HCT116 (cell line): ENCODE data around the gene PDCL2. TPM values are rescaled to one million over a fixed set of nuclear protein-coding genes. Genes with fewer than 3 reads are reported as not detected.

ENCODE experiments used
- ATAC-seq: fragments of 200-7000 bp; cut with Tn5 transposase; 2 replicates; pipeline ENCODE4 v1.9.1; 2020; ENCODE audit warnings: mild to moderate bottlenecking, moderate library complexity
- BruUV-seq: library from RNA; stranded (reverse); fragments of 400-500 nt; replicated peaks from 2 replicates; lab custom pipeline; 2021; lab: Mats Ljungman, UMichigan
- CTCF ChIA-PET: fragments of 300-600 bp; sonication (Branson Sonifier 250); formaldehyde crosslinking; loops from one replicate; lab custom pipeline; 2021; ENCODE audit warnings: antibody characterized with exemption; lab: Charles Lee
- POLR2A ChIA-PET: fragments of 300-600, 350-600 bp; sonication (Branson Sonifier 250); formaldehyde crosslinking; loops from one replicate; lab custom pipeline; 2021; ENCODE audit warnings: antibody characterized with exemption; lab: Charles Lee
- RAD21 ChIA-PET, 2 experiments: fragments of 300-600 bp; sonication (Branson Sonifier 250); formaldehyde crosslinking; loops; one replicate each; lab custom pipeline; 2023; ENCODE audit warnings: low total read pairs in 2 of 2; ENCODE audit not compliant: uncharacterized antibody in 2 of 2, unreplicated experiment in 2 of 2, low non-redundant PET in 1 of 2; lab: Charles Lee
- DNase-seq: peaks from one replicate; pipeline ENCODE4 v3.0.0-alpha.2; 2010; ENCODE audit warnings: low read depth, low spot score
- H2AFZ ChIP-seq: fragments of 200-600 bp; shearing (Covaris generic), sonication (generic); 2 replicates; pipeline ENCODE4 v1.6.1; 2017; ENCODE audit warnings: low read depth, mixed run types, mixed read lengths, antibody characterized with exemption, low read length; ENCODE audit not compliant: poor library complexity, severe bottlenecking
- H3K27ac ChIP-seq: 2 replicates; pipeline ENCODE4 v1.5.1; 2012; ENCODE audit warnings: low read depth, low read length
- H3K27me3 ChIP-seq: fragments of 200-600 bp; sonication (generic); 2 replicates; pipeline ENCODE4 v1.6.1; 2016; ENCODE audit warnings: mixed run types, low read length, mixed read lengths; ENCODE audit not compliant: insufficient read depth
- H3K36me3 ChIP-seq, 2 experiments: fragments of 200-500 bp in 1 of 2; fragments of 200-600 bp in 1 of 2; sonication (Bioruptor generic) in 1 of 2; sonication (generic) in 1 of 2; 2 replicates each; pipeline versions ENCODE4 v1.5.1 to v1.6.1; 2014 to 2016; ENCODE audit warnings: low read length in 2 of 2, inconsistent platforms in 1 of 2, mixed read lengths in 1 of 2, mixed run types in 1 of 2; ENCODE audit not compliant: insufficient read depth in 2 of 2, control insufficient read depth in 1 of 2
- H3K4me1 ChIP-seq, 2 experiments: fragments of 200-600 bp in 1 of 2; sonication (generic) in 1 of 2; 2 replicates each; pipeline versions ENCODE4 v1.5.1 to v1.6.1; 2012 to 2017; ENCODE audit warnings: low read length in 2 of 2, inconsistent platforms in 1 of 2, mild to moderate bottlenecking in 1 of 2, mixed read lengths in 1 of 2, mixed run types in 1 of 2, moderate library complexity in 1 of 2; ENCODE audit not compliant: insufficient read depth in 2 of 2, control insufficient read depth in 1 of 2
- H3K4me2 ChIP-seq: fragments of 200-600 bp; sonication (generic); 2 replicates; pipeline ENCODE4 v1.6.1; 2017; ENCODE audit warnings: mixed run types, low read length, mixed read lengths
- H3K4me3 ChIP-seq, 2 experiments: fragments of 200-600 bp in 1 of 2; sonication (generic) in 1 of 2; replicated peaks in 1 of 2; 2 replicates each; pipeline ENCODE4 v1.5.1; 2011 to 2016; ENCODE audit warnings: low read length in 2 of 2, control low read depth in 1 of 2, low read depth in 1 of 2, mild to moderate bottlenecking in 1 of 2, mixed read lengths in 1 of 2, mixed run types in 1 of 2
- H3K79me2 ChIP-seq: fragments of 200-600 bp; sonication (generic); 2 replicates; pipeline ENCODE4 v1.6.1; 2017; ENCODE audit warnings: mild to moderate bottlenecking, mixed run types, low read length, moderate library complexity, mixed read lengths; ENCODE audit not compliant: insufficient read depth
- H3K9ac ChIP-seq: fragments of 200-600 bp; sonication (generic); 2 replicates; pipeline ENCODE4 v1.6.1; 2016; ENCODE audit warnings: low read length, mixed read lengths
- H3K9me2 ChIP-seq: fragments of 200-600 bp; sonication (generic), shearing (Covaris generic); 2 replicates; pipeline ENCODE4 v1.6.1; 2017; ENCODE audit warnings: mixed run types, mild to moderate bottlenecking, moderate library complexity; ENCODE audit not compliant: insufficient read depth
- H3K9me3 ChIP-seq, 2 experiments: fragments of 200-500 bp in 1 of 2; fragments of 200-600 bp in 1 of 2; sonication (Bioruptor generic) in 1 of 2; sonication (generic) in 1 of 2; 2 replicates each; pipeline ENCODE4 v1.6.1; 2014 to 2017; ENCODE audit warnings: low read length in 2 of 2, mixed read lengths in 2 of 2, inconsistent platforms in 1 of 2, low read depth in 1 of 2, mild to moderate bottlenecking in 1 of 2, mixed run types in 1 of 2, moderate library complexity in 1 of 2; ENCODE audit not compliant: control insufficient read depth in 1 of 2, insufficient read depth in 1 of 2
- H4K20me1 ChIP-seq: fragments of 200-600 bp; sonication (generic), shearing (Covaris generic); 2 replicates; pipeline ENCODE4 v1.6.1; 2017; ENCODE audit warnings: mixed run types, mild to moderate bottlenecking, moderate library complexity; ENCODE audit not compliant: insufficient read depth
- CBX3 ChIP-seq: IDR thresholded peaks from 2 replicates; pipeline ENCODE4 v1.6.1; 2012; ENCODE audit warnings: low read depth
- CEBPB ChIP-seq: IDR thresholded peaks from 2 replicates; pipeline ENCODE4 v1.6.1; 2012; ENCODE audit warnings: low read depth
- EGR1 ChIP-seq: IDR thresholded peaks from 2 replicates; pipeline ENCODE4 v1.6.1; 2012; ENCODE audit warnings: low read depth
- EZH2 ChIP-seq: fragments of 200-600 bp; sonication (generic); IDR thresholded peaks from 2 replicates; pipeline ENCODE4 v1.6.1; 2017; ENCODE audit warnings: antibody characterized with exemption, mixed run types
- EZH2phosphoT487 ChIP-seq: fragments of 200-600 bp; IDR thresholded peaks from 2 replicates; pipeline ENCODE4 v1.6.1; 2018; ENCODE audit warnings: antibody characterized with exemption, borderline replicate concordance
- JUND ChIP-seq: IDR thresholded peaks from 2 replicates; pipeline ENCODE4 v1.6.1; 2012
- POLR2AphosphoS5 ChIP-seq: IDR thresholded peaks from 2 replicates; pipeline ENCODE4 v1.6.1; 2011; ENCODE audit warnings: mild to moderate bottlenecking, low read depth, low read length, moderate library complexity
- RAD21 ChIP-seq: IDR thresholded peaks from 2 replicates; pipeline ENCODE4 v1.6.1; 2012; ENCODE audit warnings: low read depth, mild to moderate bottlenecking
- SIN3A ChIP-seq: IDR thresholded peaks from 2 replicates; pipeline ENCODE4 v1.6.1; 2012; ENCODE audit warnings: low read depth
- SP1 ChIP-seq: IDR thresholded peaks from 2 replicates; pipeline ENCODE4 v1.6.1; 2012; ENCODE audit warnings: low read depth
- SRF ChIP-seq: IDR thresholded peaks from 2 replicates; pipeline ENCODE4 v1.6.1; 2012; ENCODE audit warnings: low read depth
- YY1 ChIP-seq: IDR thresholded peaks from 2 replicates; pipeline ENCODE4 v1.6.1; 2011; ENCODE audit warnings: low read length, low read depth, moderate library complexity, mild to moderate bottlenecking; ENCODE audit not compliant: insufficient replicate concordance; ENCODE audit errors: extremely low read depth
- ZFX ChIP-seq: fragments of 450-650 bp; IDR thresholded peaks from 2 replicates; pipeline ENCODE4 v1.6.1; 2017
- intact Hi-C: fragments of 100-400 bp; cut with micrococcal nuclease; formaldehyde crosslinking; loops from 2 replicates; pipeline ENCODE4 v1.10.0; 2022
- total RNA-seq: library from RNA; stranded (reverse); gene quantifications from one replicate; pipeline ENCODE4 v1.2.1, GENCODE V29; 2021; ENCODE audit not compliant: unreplicated experiment
- TF ChIP-seq, protein P1 (sequence below), 3 experiments: fragments of 200-600 bp in 1 of 3; sonication (generic) in 1 of 3; IDR thresholded peaks in 2 of 3; conservative IDR thresholded peaks in 1 of 3; 2 replicates each; pipeline ENCODE4 v1.5.1; 2012 to 2017; ENCODE audit warnings: low read depth in 2 of 3, low read length in 2 of 3, antibody characterized with exemption in 1 of 3, borderline replicate concordance in 1 of 3, control low read depth in 1 of 3, mild to moderate bottlenecking in 1 of 3, mixed read lengths in 1 of 3, mixed run types in 1 of 3, moderate library complexity in 1 of 3; ENCODE audit not compliant: insufficient read depth in 1 of 3
- TF ChIP-seq, protein P2 (sequence below): IDR thresholded peaks from 2 replicates; pipeline ENCODE4 v1.6.1; 2011; ENCODE audit warnings: mild to moderate bottlenecking, low read length, moderate library complexity; ENCODE audit not compliant: insufficient replicate concordance; ENCODE audit errors: extremely low read depth
- TF ChIP-seq, protein P3 (sequence below): IDR thresholded peaks from 2 replicates; pipeline ENCODE4 v1.6.1; 2012

PDCL2 gene
- total RNA-seq, 1 experiment from 2014 or later: 0.47 TPM

GRCh38 chr4:55534306-55534705 is 57.7 kb downstream of the PDCL2 start:
- H3K79me2 ChIP-seq: peaks cover 100% of the 10 kb centered on the region
- H3K9ac ChIP-seq: no peak overlapping the region
- ATAC-seq: no peak
- intact Hi-C loops: no loop called here
- TF ChIP-seq RAD21 (no peak), SRF (no peak), EZH2phosphoT487 (no peak), YY1 (no peak), EGR1 (no peak), JUND (no peak), POLR2AphosphoS5 (no peak), CEBPB (no peak), SIN3A (no peak), ZFX (no peak), EZH2 (no peak), CBX3 (no peak), SP1 (no peak)
- TF ChIP-seq, protein P1, sequence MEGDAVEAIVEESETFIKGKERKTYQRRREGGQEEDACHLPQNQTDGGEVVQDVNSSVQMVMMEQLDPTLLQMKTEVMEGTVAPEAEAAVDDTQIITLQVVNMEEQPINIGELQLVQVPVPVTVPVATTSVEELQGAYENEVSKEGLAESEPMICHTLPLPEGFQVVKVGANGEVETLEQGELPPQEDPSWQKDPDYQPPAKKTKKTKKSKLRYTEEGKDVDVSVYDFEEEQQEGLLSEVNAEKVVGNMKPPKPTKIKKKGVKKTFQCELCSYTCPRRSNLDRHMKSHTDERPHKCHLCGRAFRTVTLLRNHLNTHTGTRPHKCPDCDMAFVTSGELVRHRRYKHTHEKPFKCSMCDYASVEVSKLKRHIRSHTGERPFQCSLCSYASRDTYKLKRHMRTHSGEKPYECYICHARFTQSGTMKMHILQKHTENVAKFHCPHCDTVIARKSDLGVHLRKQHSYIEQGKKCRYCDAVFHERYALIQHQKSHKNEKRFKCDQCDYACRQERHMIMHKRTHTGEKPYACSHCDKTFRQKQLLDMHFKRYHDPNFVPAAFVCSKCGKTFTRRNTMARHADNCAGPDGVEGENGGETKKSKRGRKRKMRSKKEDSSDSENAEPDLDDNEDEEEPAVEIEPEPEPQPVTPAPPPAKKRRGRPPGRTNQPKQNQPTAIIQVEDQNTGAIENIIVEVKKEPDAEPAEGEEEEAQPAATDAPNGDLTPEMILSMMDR (IDR thresholded peaks at IDR 0.05 in 2 of 3, conservative IDR thresholded peaks at IDR 0.05 in 1 of 3; ENCODE audit: borderline replicate concordance in 1 of 3, insufficient read depth in 1 of 3, low read depth in 2 of 3, low read length in 2 of 3): no peak
- TF ChIP-seq, protein P2, sequence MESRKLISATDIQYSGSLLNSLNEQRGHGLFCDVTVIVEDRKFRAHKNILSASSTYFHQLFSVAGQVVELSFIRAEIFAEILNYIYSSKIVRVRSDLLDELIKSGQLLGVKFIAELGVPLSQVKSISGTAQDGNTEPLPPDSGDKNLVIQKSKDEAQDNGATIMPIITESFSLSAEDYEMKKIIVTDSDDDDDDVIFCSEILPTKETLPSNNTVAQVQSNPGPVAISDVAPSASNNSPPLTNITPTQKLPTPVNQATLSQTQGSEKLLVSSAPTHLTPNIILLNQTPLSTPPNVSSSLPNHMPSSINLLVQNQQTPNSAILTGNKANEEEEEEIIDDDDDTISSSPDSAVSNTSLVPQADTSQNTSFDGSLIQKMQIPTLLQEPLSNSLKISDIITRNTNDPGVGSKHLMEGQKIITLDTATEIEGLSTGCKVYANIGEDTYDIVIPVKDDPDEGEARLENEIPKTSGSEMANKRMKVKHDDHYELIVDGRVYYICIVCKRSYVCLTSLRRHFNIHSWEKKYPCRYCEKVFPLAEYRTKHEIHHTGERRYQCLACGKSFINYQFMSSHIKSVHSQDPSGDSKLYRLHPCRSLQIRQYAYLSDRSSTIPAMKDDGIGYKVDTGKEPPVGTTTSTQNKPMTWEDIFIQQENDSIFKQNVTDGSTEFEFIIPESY: no peak
- TF ChIP-seq, protein P3, sequence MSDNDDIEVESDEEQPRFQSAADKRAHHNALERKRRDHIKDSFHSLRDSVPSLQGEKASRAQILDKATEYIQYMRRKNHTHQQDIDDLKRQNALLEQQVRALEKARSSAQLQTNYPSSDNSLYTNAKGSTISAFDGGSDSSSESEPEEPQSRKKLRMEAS: no peak
- H3K9me2 ChIP-seq: no peaks in the 10 kb centered on the region
- H3K27me3 ChIP-seq: no peaks in the 10 kb centered on the region
- no peak overlapping the region for H2AFZ ChIP-seq
- POLR2A ChIA-PET: no interaction called here
- BruUV-seq: no TSS peak
- H3K4me3 ChIP-seq: no peak overlapping the region
- H3K9me3 ChIP-seq: peaks cover 0 to 16% of the 10 kb centered on the region in 2 experiments; a peak in 2 of 4 replicates
- no peak for DNase-seq
- no peak overlapping the region for H3K27ac ChIP-seq
- H4K20me1 ChIP-seq: no peaks in the 10 kb centered on the region
- RAD21 ChIA-PET: no interaction called here
- peaks cover 0 to 14% of the 10 kb centered on the region in 2 experiments; a peak in 2 of 4 replicates for H3K36me3 ChIP-seq
- H3K4me1 ChIP-seq: no peaks in the 10 kb centered on the region
- H3K4me2 ChIP-seq: no peak overlapping the region
- CTCF ChIA-PET: no interaction called here
